Ishikawa (cell line): ENCODE results near the gene EIF2S2.

Source experiments
- CEBPB ChIP-seq: IDR thresholded peaks from 2 replicates; pipeline ENCODE4 v1.6.1; 2012
- EP300 ChIP-seq: IDR thresholded peaks from 2 replicates; pipeline ENCODE4 v1.6.1; 2012; ENCODE audit warnings: borderline replicate concordance
- RAD21 ChIP-seq: IDR thresholded peaks from 2 replicates; pipeline ENCODE4 v1.6.1; 2012; ENCODE audit warnings: low read depth
- TF ChIP-seq, protein P1 (sequence below): IDR thresholded peaks from 2 replicates; pipeline ENCODE4 v1.6.1; 2012

DNA sequence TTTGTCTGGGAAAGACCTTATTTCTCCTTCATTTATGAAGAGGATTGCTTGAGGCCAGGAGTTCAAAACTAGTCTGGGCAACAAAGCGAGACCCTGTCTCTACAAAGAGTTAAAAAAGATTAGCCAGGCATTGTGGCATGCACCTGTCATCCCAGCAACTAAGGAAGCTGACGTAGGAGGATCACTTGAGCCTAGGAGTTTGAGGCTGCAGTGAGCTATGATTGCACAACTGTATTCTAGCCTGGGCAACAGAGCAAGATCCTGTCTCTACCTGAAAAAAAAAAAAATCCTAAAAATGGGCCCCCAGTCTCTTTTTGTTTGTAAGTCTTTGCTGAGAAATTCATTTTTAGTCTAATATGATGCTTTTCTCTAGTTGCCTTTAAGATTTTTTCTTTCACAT is 29.2 kb upstream of the EIF2S2 start:
- no peak for TF ChIP-seq EP300
- TF ChIP-seq CEBPB = peak; percentile 37; the same call in 1 of the 2 replicates
- TF ChIP-seq, protein P1, sequence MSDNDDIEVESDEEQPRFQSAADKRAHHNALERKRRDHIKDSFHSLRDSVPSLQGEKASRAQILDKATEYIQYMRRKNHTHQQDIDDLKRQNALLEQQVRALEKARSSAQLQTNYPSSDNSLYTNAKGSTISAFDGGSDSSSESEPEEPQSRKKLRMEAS = no peak
- TF ChIP-seq RAD21 = no peak
